Hepatocyte (in vitro differentiated cells): ENCODE data around the gene SLC4A8.

ENCODE experiments used
- EZH2 ChIP-seq: fragments of 200-600 bp; sonication (generic); IDR thresholded peaks from 2 replicates; pipeline ENCODE4 v1.6.1; 2016; ENCODE audit warnings: antibody characterized with exemption, mild to moderate bottlenecking, borderline replicate concordance
- EZH2phosphoT487 ChIP-seq: fragments of 200-600 bp; sonication (generic); IDR thresholded peaks from one replicate; pipeline ENCODE4 v1.6.1; 2018; ENCODE audit warnings: antibody characterized with exemption, mild to moderate bottlenecking, low read depth, moderate library complexity; ENCODE audit not compliant: unreplicated experiment, severe bottlenecking
- TF ChIP-seq, protein P1 (sequence below): fragments of 200-600 bp; sonication (generic); IDR thresholded peaks from 2 replicates; pipeline ENCODE4 v1.5.1; 2016; ENCODE audit warnings: antibody characterized with exemption, mild to moderate bottlenecking; ENCODE audit not compliant: poor library complexity

DNA sequence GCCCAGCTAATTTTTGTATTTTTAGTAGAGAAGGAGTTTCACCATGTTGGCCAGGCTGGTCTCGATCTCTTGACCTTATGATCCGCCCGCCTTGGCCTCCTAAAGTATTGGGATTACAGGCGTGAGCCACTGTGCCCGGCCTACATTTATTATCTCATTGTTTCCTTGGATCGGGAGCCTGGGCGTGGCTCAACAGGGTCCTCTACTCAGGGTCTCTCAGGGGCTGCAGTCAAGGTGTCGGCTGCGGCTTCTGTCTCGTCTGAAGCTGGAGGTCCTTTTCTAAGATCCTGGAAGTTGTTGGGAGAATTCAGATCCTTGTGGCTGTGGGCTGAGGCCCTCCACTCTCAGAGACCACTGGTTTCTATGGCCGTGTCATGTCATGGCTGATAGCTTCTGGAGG, 100.9 kb downstream of the SLC4A8 start:
- TF ChIP-seq, protein P1, sequence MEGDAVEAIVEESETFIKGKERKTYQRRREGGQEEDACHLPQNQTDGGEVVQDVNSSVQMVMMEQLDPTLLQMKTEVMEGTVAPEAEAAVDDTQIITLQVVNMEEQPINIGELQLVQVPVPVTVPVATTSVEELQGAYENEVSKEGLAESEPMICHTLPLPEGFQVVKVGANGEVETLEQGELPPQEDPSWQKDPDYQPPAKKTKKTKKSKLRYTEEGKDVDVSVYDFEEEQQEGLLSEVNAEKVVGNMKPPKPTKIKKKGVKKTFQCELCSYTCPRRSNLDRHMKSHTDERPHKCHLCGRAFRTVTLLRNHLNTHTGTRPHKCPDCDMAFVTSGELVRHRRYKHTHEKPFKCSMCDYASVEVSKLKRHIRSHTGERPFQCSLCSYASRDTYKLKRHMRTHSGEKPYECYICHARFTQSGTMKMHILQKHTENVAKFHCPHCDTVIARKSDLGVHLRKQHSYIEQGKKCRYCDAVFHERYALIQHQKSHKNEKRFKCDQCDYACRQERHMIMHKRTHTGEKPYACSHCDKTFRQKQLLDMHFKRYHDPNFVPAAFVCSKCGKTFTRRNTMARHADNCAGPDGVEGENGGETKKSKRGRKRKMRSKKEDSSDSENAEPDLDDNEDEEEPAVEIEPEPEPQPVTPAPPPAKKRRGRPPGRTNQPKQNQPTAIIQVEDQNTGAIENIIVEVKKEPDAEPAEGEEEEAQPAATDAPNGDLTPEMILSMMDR: no peak
- no peak for TF ChIP-seq EZH2
- no peak for TF ChIP-seq EZH2phosphoT487
